Measurements from ENCODE around the gene DHRS11. TPM values are rescaled to one million over a fixed set of nuclear protein-coding genes. Genes with fewer than 3 reads are reported as not detected.

The DHRS11 gene
- total and polyA plus RNA-seq, 8 donors, result 9.3 to 13.7 (median 12.4) TPM

DNA sequence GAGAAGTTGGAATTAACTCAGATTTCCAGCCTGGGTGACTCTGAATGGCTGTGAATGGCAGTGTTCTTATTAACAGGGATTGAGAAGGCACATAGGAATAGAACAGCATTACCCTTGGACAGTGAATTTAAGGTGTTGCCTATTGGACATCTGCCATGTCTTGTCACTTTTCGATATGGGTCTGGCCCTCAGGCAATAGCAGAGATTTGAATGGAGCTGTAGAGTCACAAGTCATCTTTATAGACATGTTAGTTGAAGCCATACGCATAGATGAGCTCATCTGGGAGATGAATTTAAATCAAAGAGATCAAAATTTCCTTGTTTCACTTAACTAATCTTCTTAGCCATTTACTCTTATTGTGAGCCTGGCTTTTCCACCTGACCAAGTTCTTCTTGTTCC, 14.9 kb upstream of the DHRS11 start:
- no peak for ATAC-seq
- Histone ChIP-seq H3K4me3 (no peak overlapping the region), H3K27me3 (no peaks in the 10 kb centered on the region), H3K4me1 (no peaks in the 10 kb centered on the region), H3K36me3 (peaks cover 12 to 88% of the 10 kb centered on the region in 2 donors), H3K27ac (no peak overlapping the region), H3K9me3 (no peaks in the 10 kb centered on the region)
- no peak for DNase-seq
- intact Hi-C loops (cut with DNase I), result no loop called here
- no peak for TF ChIP-seq CTCF (IDR thresholded peaks at IDR 0.05)

GRCh38 chr17:36578671-36579070, 13.0 kb upstream of the DHRS11 start:
- Histone ChIP-seq H3K27ac (no peak overlapping the region), H3K4me3 (no peak overlapping the region), H3K36me3 (peaks cover 12 to 88% of the 10 kb centered on the region in 2 donors), H3K4me1 (no peaks in the 10 kb centered on the region), H3K27me3 (no peaks in the 10 kb centered on the region), H3K9me3 (no peaks in the 10 kb centered on the region)
- TF ChIP-seq CTCF (IDR thresholded peaks at IDR 0.05), result no peak
- ATAC-seq, result no peak
- intact Hi-C loops (cut with DNase I), result no loop called here
- DNase-seq, result no peak

DNA sequence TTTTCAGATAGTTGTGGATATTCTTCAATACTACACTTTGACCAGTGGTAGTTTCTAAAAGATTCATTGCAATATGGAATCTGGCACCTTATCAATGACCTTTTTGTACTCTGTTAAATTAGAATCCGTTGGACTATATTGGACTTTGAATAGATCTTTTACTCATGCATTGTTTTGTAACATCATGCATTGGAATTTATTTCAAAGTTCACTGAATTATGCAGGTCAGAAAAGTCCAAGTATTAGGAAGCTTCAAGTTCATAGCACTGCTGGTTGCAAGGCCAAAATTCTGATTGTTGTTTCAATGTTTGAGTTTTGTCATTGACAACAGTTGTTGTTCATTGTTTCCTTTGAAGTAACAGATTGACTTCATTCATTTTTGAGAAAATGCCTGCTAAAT, 7.9 kb upstream of the DHRS11 start:
- H3K4me3 ChIP-seq, result no peak overlapping the region
- H3K36me3 ChIP-seq, result peaks cover 10 to 100% of the 10 kb centered on the region in 2 donors
- intact Hi-C loops (cut with DNase I), result no loop called here
- ATAC-seq (no peak), DNase-seq (no peak)
- no peaks in the 10 kb centered on the region for H3K4me1 ChIP-seq
- no peaks in the 10 kb centered on the region for H3K27me3 ChIP-seq
- no peak for TF ChIP-seq CTCF (IDR thresholded peaks at IDR 0.05)
- no peak overlapping the region for H3K27ac ChIP-seq
- no peaks in the 10 kb centered on the region for H3K9me3 ChIP-seq

DNA sequence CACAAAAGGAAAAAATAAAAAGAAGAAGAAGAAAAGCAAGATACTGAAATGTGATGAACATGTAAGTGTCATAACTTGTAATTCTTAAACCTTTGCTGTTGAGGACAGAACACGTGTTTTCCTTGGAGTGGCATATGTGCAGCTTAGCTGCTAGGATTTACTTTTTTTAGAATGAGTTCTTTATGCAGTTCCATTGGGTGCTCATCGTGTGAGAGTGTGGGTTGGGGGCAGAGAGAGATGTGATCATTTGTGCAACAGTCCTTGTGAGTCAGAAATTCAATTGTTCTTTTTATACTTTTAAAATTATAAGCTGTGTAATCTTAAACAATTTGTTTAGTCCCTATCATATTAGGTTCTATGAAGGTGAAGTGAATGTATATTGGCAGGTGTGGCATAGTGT, 5.5 kb upstream of the DHRS11 start:
- H3K36me3 ChIP-seq, result peaks cover 3 to 87% of the 10 kb centered on the region in 2 donors
- H3K4me3 ChIP-seq, result no peak overlapping the region
- H3K9me3 ChIP-seq, result no peaks in the 10 kb centered on the region
- H3K27me3 ChIP-seq, result no peaks in the 10 kb centered on the region
- TF ChIP-seq CTCF (IDR thresholded peaks at IDR 0.05), result no peak
- ATAC-seq (no peak), DNase-seq (no peak)
- H3K27ac ChIP-seq, result no peak overlapping the region
- H3K4me1 ChIP-seq, result peaks cover 0 to 4% of the 10 kb centered on the region in 2 donors
- intact Hi-C loops (cut with DNase I), result loop anchor here in 1 of 2 donors (2.0 kb wide), 1 partner anchor 29 kb away; no protein-coding TSS in a partner anchor

- Histone ChIP-seq H3K27me3 (peaks cover 0 to 12% of the 10 kb centered on the region in 2 donors), H3K27ac (no peak overlapping the region), H3K36me3 (peaks cover 3 to 48% of the 10 kb centered on the region in 2 donors), H3K4me1 (peaks cover 0 to 20% of the 10 kb centered on the region in 2 donors), H3K4me3 (no peak overlapping the region), H3K9me3 (no peaks in the 10 kb centered on the region)
- ATAC-seq, result no peak
- no peak for TF ChIP-seq CTCF (IDR thresholded peaks at IDR 0.05)
- DNase-seq, result no peak
- intact Hi-C loops (cut with DNase I), result loop anchor here in 1 of 2 donors (10.0 kb wide), 1 partner anchor 55 kb away; the partner anchor contains the start of genes MYO19 and PIGW
Measured at GRCh38 chr17:36590082-36590481, 1.6 kb upstream of the DHRS11 start.
